NB4 (cell line): ENCODE measurements around the gene GLRA3.

Experiments
- DNase-seq: peaks from one replicate; pipeline ENCODE4 v3.0.0; 2010; ENCODE audit warnings: low read depth
- H3K4me3 ChIP-seq: one replicate; pipeline ENCODE4 v1.5.1; 2011; ENCODE audit warnings: mild to moderate bottlenecking, low read depth, low read length, moderate library complexity
- MYC ChIP-seq: IDR thresholded peaks from 2 replicates; pipeline ENCODE4 v1.6.1; 2011; ENCODE audit warnings: low read depth, low read length
- POLR2A ChIP-seq: IDR thresholded peaks from 2 replicates; pipeline ENCODE4 v1.6.1; 2011; ENCODE audit warnings: mild to moderate bottlenecking; ENCODE audit not compliant: insufficient read length; ENCODE audit errors: extremely low read depth
- TF ChIP-seq, protein P1 (sequence below): IDR thresholded peaks from 2 replicates; pipeline ENCODE4 v1.6.1; 2011; ENCODE audit warnings: low read depth, low read length
- TF ChIP-seq, protein P2 (sequence below): IDR thresholded peaks from one replicate; pipeline ENCODE4 v1.5.1; 2012; ENCODE audit warnings: low read depth, low read length

GLRA3 gene

DNA sequence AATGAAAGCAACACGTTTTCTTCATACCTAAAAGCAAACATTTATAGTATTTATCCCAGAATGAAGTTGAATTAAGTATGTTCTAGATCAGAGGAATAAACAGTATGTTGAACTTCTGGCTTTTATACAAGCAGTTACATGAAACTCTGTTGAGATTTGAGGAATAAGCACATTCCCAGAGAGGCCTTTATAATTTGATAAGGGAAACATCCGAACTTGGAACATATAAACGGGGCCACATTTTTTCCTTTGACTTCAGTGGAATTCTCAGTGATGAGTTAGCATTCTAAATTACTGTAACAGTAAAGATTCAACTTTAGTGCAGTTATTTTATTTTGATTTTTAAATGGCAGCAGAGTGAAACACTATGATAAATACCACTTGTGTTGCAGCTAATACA is 119.5 kb downstream of the GLRA3 start:
- H3K4me3 ChIP-seq = no peak overlapping the region
- TF ChIP-seq, protein P1, sequence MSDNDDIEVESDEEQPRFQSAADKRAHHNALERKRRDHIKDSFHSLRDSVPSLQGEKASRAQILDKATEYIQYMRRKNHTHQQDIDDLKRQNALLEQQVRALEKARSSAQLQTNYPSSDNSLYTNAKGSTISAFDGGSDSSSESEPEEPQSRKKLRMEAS = no peak
- no peak for TF ChIP-seq POLR2A
- TF ChIP-seq MYC = no peak
- TF ChIP-seq, protein P2, sequence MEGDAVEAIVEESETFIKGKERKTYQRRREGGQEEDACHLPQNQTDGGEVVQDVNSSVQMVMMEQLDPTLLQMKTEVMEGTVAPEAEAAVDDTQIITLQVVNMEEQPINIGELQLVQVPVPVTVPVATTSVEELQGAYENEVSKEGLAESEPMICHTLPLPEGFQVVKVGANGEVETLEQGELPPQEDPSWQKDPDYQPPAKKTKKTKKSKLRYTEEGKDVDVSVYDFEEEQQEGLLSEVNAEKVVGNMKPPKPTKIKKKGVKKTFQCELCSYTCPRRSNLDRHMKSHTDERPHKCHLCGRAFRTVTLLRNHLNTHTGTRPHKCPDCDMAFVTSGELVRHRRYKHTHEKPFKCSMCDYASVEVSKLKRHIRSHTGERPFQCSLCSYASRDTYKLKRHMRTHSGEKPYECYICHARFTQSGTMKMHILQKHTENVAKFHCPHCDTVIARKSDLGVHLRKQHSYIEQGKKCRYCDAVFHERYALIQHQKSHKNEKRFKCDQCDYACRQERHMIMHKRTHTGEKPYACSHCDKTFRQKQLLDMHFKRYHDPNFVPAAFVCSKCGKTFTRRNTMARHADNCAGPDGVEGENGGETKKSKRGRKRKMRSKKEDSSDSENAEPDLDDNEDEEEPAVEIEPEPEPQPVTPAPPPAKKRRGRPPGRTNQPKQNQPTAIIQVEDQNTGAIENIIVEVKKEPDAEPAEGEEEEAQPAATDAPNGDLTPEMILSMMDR = no peak
- DNase-seq = no peak

DNA sequence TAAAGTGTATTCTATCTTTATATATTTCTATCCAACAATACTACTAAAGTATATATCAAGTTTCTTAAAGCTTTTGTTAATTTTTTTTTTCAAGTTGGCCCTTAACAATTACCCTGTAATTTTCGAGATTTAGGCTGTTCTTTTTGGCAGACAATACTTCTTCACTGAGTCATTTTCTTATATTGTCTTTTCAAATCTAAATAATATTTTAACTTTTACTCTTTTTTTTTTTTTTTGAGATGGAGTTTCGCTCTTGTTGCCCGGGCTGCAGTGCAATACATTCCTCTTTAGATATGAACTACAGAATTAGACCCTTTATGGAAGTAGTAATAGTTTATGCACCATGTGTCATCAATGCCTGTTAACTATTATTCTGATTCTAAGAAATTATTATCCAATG is 120.7 kb downstream of the GLRA3 start:
- DNase-seq = no peak
- TF ChIP-seq, protein P2 = no peak
- TF ChIP-seq POLR2A (no peak), MYC (no peak)
- TF ChIP-seq, protein P1 = no peak
- no peak overlapping the region for H3K4me3 ChIP-seq

DNA sequence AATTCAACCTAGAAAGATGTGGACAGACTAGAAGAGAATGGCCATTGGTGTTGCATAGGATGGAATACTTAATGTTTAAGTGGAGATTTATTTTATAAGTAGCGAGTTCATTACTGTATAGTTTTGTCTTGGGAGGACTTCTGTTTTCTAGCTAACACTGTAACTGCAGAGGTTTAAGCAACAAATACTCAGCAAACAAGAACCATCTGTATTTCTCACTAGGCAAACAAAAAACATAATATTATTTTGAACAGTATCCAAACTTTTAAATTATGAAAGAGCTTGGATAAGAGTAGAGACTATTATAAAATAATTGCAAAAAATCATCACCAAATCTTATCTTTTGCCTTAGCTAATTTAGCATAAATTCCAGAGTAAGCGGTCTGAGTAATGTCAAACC is 121.1 kb downstream of the GLRA3 start:
- TF ChIP-seq, protein P1 = no peak
- TF ChIP-seq, protein P2 = no peak
- no peak for TF ChIP-seq POLR2A
- TF ChIP-seq MYC = no peak
- DNase-seq = no peak
- no peak overlapping the region for H3K4me3 ChIP-seq

DNA sequence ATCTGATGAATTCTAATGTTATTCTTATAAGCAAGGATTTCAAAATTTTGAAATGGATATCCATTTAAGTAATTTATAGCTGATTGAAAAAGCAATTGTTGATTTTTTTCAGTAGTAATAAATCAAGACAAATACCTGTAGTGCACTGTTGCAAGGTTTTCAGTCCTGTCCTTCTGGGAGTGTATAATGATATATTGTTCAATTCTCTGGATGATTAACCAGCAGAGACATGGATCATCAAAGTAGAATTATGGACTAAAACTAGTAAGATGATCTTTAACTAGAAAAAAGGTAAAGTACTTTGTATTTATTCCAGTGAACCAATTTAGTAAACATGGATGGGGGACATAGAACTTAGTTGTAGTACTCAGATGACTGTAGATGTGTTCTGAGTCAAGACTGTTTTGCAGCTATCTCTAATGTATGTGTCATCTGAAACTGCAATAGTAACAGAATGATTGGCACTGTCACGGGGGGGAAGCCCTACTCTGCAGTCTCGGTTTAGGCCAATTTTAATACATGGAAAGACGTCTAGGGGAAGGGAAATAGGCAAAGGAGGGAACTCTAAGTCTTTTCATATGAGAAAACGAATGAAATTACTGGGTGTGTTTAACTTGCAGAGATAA is 121.9 kb downstream of the GLRA3 start:
- TF ChIP-seq, protein P2 = no peak
- TF ChIP-seq MYC = no peak
- TF ChIP-seq, protein P1 = no peak
- TF ChIP-seq POLR2A = no peak
- DNase-seq = no peak
- no peak overlapping the region for H3K4me3 ChIP-seq

DNA sequence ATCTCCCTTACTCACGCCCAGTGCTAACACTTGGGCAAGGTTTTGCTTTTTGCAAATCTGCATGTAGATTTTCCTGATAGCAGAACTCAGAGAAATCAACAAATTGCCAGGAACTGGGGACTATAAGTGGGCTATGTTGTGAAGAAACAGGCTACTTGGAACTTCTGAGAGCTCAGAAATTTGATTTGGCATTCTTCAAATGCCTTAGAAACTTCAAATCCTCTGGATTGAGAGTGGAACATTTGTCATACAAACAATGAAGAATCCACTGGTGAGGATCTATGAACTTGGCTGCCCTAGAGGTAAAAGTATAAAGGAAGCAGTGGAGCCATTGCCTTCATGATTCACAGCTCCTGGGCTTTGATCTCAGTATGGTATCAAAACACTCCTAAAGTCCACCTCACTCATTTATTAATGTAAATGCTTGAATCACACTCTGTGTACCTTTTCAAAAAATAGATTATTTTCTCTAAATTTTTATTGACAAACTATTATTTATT is 126.0 kb downstream of the GLRA3 start:
- no peak overlapping the region for H3K4me3 ChIP-seq
- no peak for DNase-seq
- TF ChIP-seq, protein P2 = no peak
- TF ChIP-seq, protein P1 = no peak
- TF ChIP-seq POLR2A = no peak
- TF ChIP-seq MYC = no peak
